HFFc6 (cell line): ENCODE results near the gene EPHB1. TPM values are rescaled to one million over a fixed set of nuclear protein-coding genes. Genes with fewer than 3 reads are reported as not detected.

Experiments used
- DNase-seq: peaks from one replicate; pipeline ENCODE4 v3.0.0-alpha.2; 2018
- H3K27ac Mint-ChIP-seq: 2 replicates; pipeline ENCODE4 v1.8.0; 2020; ENCODE audit warnings: mild to moderate bottlenecking, mixed read lengths
- H3K27me3 Mint-ChIP-seq: 2 replicates; pipeline ENCODE4 v1.8.0; 2021; ENCODE audit warnings: mild to moderate bottlenecking, moderate library complexity, mixed read lengths; ENCODE audit not compliant: insufficient read depth
- H3K36me3 Mint-ChIP-seq: 2 replicates; pipeline ENCODE4 v1.8.0; 2021; ENCODE audit warnings: low read depth, mixed read lengths
- H3K4me1 Mint-ChIP-seq: 2 replicates; pipeline ENCODE4 v1.8.0; 2020; ENCODE audit warnings: low read depth, mixed read lengths
- H3K4me3 Mint-ChIP-seq: 2 replicates; pipeline ENCODE4 v1.8.0; 2020; ENCODE audit warnings: mild to moderate bottlenecking, moderate library complexity, mixed read lengths
- H3K9me3 Mint-ChIP-seq: 2 replicates; pipeline ENCODE4 v1.8.0; 2020; ENCODE audit warnings: mild to moderate bottlenecking, mixed read lengths
- CTCF ChIP-seq: fragments of 200-600 bp; sonication (generic); IDR thresholded peaks from 2 replicates; pipeline ENCODE4 v1.5.0; 2021; ENCODE audit warnings: antibody characterized with exemption, mild to moderate bottlenecking
- total RNA-seq, 6 experiments: library from RNA; stranded (reverse); fragmentation: NEBNext Ultra II Directional; extraction: Animal tissue kit (Norgen Biotek cat#: 25700); gene quantifications; 2 replicates in 1 of 6; 3 replicates in 5 of 6; pipeline ENCODE4 v1.2.3, GENCODE V29; 2021

EPHB1 gene
- total RNA-seq, 6 experiments from 2014 or later, result 0.88 to 2.6 (median 1.0) TPM

GRCh38 chr3:134850761-134851160 is 55.7 kb downstream of the EPHB1 start:
- no peak for DNase-seq
- Mint-ChIP-seq H3K4me1 (peaks cover 21% of the 10 kb centered on the region), H3K27me3 (peaks cover 2% of the 10 kb centered on the region; the same call in 1 of the 2 replicates), H3K27ac (no peak overlapping the region), H3K9me3 (no peaks in the 10 kb centered on the region), H3K4me3 (no peak overlapping the region), H3K36me3 (no peaks in the 10 kb centered on the region)
- TF ChIP-seq CTCF, result no peak

- H3K4me1 Mint-ChIP-seq, result peaks cover 8% of the 10 kb centered on the region
- DNase-seq, result no peak
- no peak overlapping the region for H3K27ac Mint-ChIP-seq
- no peak overlapping the region for H3K4me3 Mint-ChIP-seq
- no peaks in the 10 kb centered on the region for H3K36me3 Mint-ChIP-seq
- H3K9me3 Mint-ChIP-seq, result no peaks in the 10 kb centered on the region
- TF ChIP-seq CTCF, result no peak
- peaks cover 2% of the 10 kb centered on the region; the same call in 1 of the 2 replicates for H3K27me3 Mint-ChIP-seq
Observed at GRCh38 chr3:134852132-134852531, 57.1 kb downstream of the EPHB1 start.

GRCh38 chr3:134852893-134853351 is 57.9 kb downstream of the EPHB1 start:
- no peak for TF ChIP-seq CTCF
- no peak overlapping the region for H3K27ac Mint-ChIP-seq

GRCh38 chr3:134854254-134854653 is 59.2 kb downstream of the EPHB1 start:
- no peak for TF ChIP-seq CTCF
- Mint-ChIP-seq H3K4me3 (no peak overlapping the region), H3K27me3 (peaks cover 2% of the 10 kb centered on the region; the same call in 1 of the 2 replicates), H3K4me1 (no peaks in the 10 kb centered on the region), H3K9me3 (no peaks in the 10 kb centered on the region), H3K36me3 (no peaks in the 10 kb centered on the region), H3K27ac (no peak overlapping the region)
- no peak for DNase-seq

More at GRCh38 chr3:134852893-134853351, 57.9 kb downstream of the EPHB1 start:
- no peak for DNase-seq
- Mint-ChIP-seq H3K9me3 (no peaks in the 10 kb centered on the region), H3K36me3 (no peaks in the 10 kb centered on the region), H3K27me3 (peaks cover 2% of the 10 kb centered on the region; the same call in 1 of the 2 replicates), H3K4me1 (no peaks in the 10 kb centered on the region), H3K4me3 (no peak overlapping the region)

GRCh38 chr3:134857356-134857755 is 62.3 kb downstream of the EPHB1 start:
- no peak overlapping the region for H3K4me3 Mint-ChIP-seq
- peaks cover 2% of the 10 kb centered on the region; the same call in 1 of the 2 replicates for H3K27me3 Mint-ChIP-seq
- H3K36me3 Mint-ChIP-seq, result no peaks in the 10 kb centered on the region
- no peak for TF ChIP-seq CTCF
- H3K9me3 Mint-ChIP-seq, result no peaks in the 10 kb centered on the region
- DNase-seq, result no peak
- H3K27ac Mint-ChIP-seq, result no peak overlapping the region
- no peaks in the 10 kb centered on the region for H3K4me1 Mint-ChIP-seq
